Neural progenitor cell (in vitro differentiated cells): Measurements from ENCODE around the gene ZDHHC4.

ENCODE experiments used
- CTCF ChIP-seq: fragments of 200-600 bp; sonication (generic); IDR thresholded peaks from 2 replicates; pipeline ENCODE4 v1.5.1; 2017; ENCODE audit warnings: antibody characterized with exemption, mild to moderate bottlenecking
- EZH2 ChIP-seq: fragments of 200-600 bp; sonication (generic); IDR thresholded peaks from 2 replicates; pipeline ENCODE4 v1.6.1; 2017; ENCODE audit warnings: antibody characterized with exemption, mild to moderate bottlenecking, moderate library complexity

GRCh38 chr7:6528401-6529130 is 48.7 kb upstream of the ZDHHC4 start:
- TF ChIP-seq CTCF (no peak), EZH2 (no peak)
